IMR-90 (cell line): ENCODE data around the gene CACNA2D1. TPM values are rescaled to one million over a fixed set of nuclear protein-coding genes. Genes with fewer than 3 reads are reported as not detected.

Source experiments
- ATAC-seq: fragments of 200-7000 bp; cut with Tn5 transposase; 2 replicates; pipeline ENCODE4 v1.9.1; 2020; ENCODE audit warnings: low read depth, mild to moderate bottlenecking, moderate library complexity
- BruUV-seq: library from RNA; stranded (reverse); fragments of 400-500 nt; replicated peaks from 2 replicates; lab custom pipeline; 2021; lab: Mats Ljungman, UMichigan
- CTCF ChIA-PET: fragments of 300-600 bp; formaldehyde crosslinking; extraction: SDS; loops from one replicate; lab custom pipeline; 2021; ENCODE audit warnings: antibody characterized with exemption; lab: Yijun Ruan, JAX
- POLR2A ChIA-PET: fragments of 300-600 bp; sonication (Branson Sonifier 250); formaldehyde crosslinking; loops from one replicate; lab custom pipeline; 2022; ENCODE audit warnings: antibody characterized with exemption; ENCODE audit not compliant: unreplicated experiment; lab: Charles Lee
- DNase-seq: peaks from one replicate; pipeline ENCODE4 v3.0.0; 2013
- H2AFZ ChIP-seq: replicated peaks from 2 replicates; pipeline ENCODE3; 2013; ENCODE audit warnings: low read length, mild to moderate bottlenecking; ENCODE audit not compliant: poor library complexity
- H2AK5ac ChIP-seq: 2 replicates; pipeline ENCODE4 v1.6.1; 2013; ENCODE audit warnings: low read depth, low read length, inconsistent platforms
- H2AK9ac ChIP-seq: replicated peaks from 2 replicates; pipeline ENCODE3; 2013; ENCODE audit warnings: mild to moderate bottlenecking, low read depth, low read length, moderate library complexity; ENCODE audit not compliant: poor library complexity
- H2BK120ac ChIP-seq: 2 replicates; pipeline ENCODE4 v1.6.1; 2013; ENCODE audit warnings: low read depth, low read length, inconsistent platforms
- H2BK15ac ChIP-seq: 3 replicates; pipeline ENCODE4 v1.6.1; 2013; ENCODE audit warnings: low read depth, low read length, inconsistent platforms
- H2BK20ac ChIP-seq: 2 replicates; pipeline ENCODE4 v1.6.1; 2013; ENCODE audit warnings: low read depth, mild to moderate bottlenecking, inconsistent platforms, low read length, moderate library complexity
- H2BK5ac ChIP-seq: 2 replicates; pipeline ENCODE4 v1.6.1; 2013; ENCODE audit warnings: mild to moderate bottlenecking, low read depth, low read length, inconsistent platforms; ENCODE audit not compliant: poor library complexity, severe bottlenecking
- H3K14ac ChIP-seq: replicated peaks from 2 replicates; pipeline ENCODE4 v1.6.1; 2013; ENCODE audit warnings: low read depth, low read length, inconsistent platforms
- H3K18ac ChIP-seq: 2 replicates; pipeline ENCODE4 v1.6.1; 2013; ENCODE audit warnings: low read depth, low read length, control low read depth
- H3K23ac ChIP-seq: 2 replicates; pipeline ENCODE4 v1.6.1; 2013; ENCODE audit warnings: low read depth, low read length, inconsistent platforms
- H3K27ac ChIP-seq: 2 replicates; pipeline ENCODE4 v1.5.1; 2013; ENCODE audit warnings: mild to moderate bottlenecking, control low read depth, low read length; ENCODE audit not compliant: insufficient read depth
- H3K27me3 ChIP-seq: 2 replicates; pipeline ENCODE4 v1.6.1; 2013; ENCODE audit warnings: low read length; ENCODE audit not compliant: control insufficient read depth, insufficient read depth
- H3K36me3 ChIP-seq: 2 replicates; pipeline ENCODE4 v1.6.1; 2013; ENCODE audit warnings: low read length, mixed read lengths; ENCODE audit not compliant: control insufficient read depth, insufficient read depth
- H3K4ac ChIP-seq: 2 replicates; pipeline ENCODE4 v1.6.1; 2013; ENCODE audit warnings: low read depth, low read length, inconsistent platforms
- H3K4me1 ChIP-seq: 2 replicates; pipeline ENCODE4 v1.6.1; 2013; ENCODE audit warnings: low read length, mixed read lengths; ENCODE audit not compliant: control insufficient read depth, insufficient read depth
- H3K4me2 ChIP-seq: 2 replicates; pipeline ENCODE4 v1.6.1; 2013; ENCODE audit warnings: low read depth, mild to moderate bottlenecking, control low read depth, low read length, moderate library complexity
- H3K4me3 ChIP-seq: 2 replicates; pipeline ENCODE4 v1.5.1; 2013; ENCODE audit warnings: low read depth, mild to moderate bottlenecking, control low read depth, low read length, moderate library complexity; ENCODE audit not compliant: insufficient read depth
- H3K56ac ChIP-seq: 2 replicates; pipeline ENCODE4 v1.6.1; 2013; ENCODE audit warnings: low read length, inconsistent platforms; ENCODE audit not compliant: insufficient read depth; ENCODE audit errors: extremely low read depth
- H3K79me1 ChIP-seq, 2 experiments: 2 replicates each; pipeline ENCODE4 v1.6.1; 2013; ENCODE audit warnings: low read length in 2 of 2, inconsistent platforms in 1 of 2, low read depth in 1 of 2
- H3K9ac ChIP-seq: 2 replicates; pipeline ENCODE4 v1.6.1; 2013; ENCODE audit warnings: low read depth, low read length, control low read depth
- H3K9me1 ChIP-seq: 2 replicates; pipeline ENCODE4 v1.6.1; 2013; ENCODE audit warnings: low read length, inconsistent platforms; ENCODE audit not compliant: insufficient read depth
- H3K9me3 ChIP-seq: 2 replicates; pipeline ENCODE4 v1.6.1; 2013; ENCODE audit warnings: low read length; ENCODE audit not compliant: control insufficient read depth, insufficient read depth
- H4K20me1 ChIP-seq: 2 replicates; pipeline ENCODE4 v1.6.1; 2013; ENCODE audit warnings: low read length, inconsistent platforms; ENCODE audit not compliant: insufficient read depth
- H4K5ac ChIP-seq: 2 replicates; pipeline ENCODE4 v1.6.1; 2013; ENCODE audit warnings: mild to moderate bottlenecking, low read depth, low read length, control low read depth
- H4K8ac ChIP-seq, 2 experiments: 2 replicates each; pipeline ENCODE4 v1.6.1; 2013; ENCODE audit warnings: low read depth in 2 of 2, low read length in 2 of 2, control low read depth in 1 of 2, inconsistent platforms in 1 of 2
- H4K91ac ChIP-seq: 2 replicates; pipeline ENCODE4 v1.6.1; 2013; ENCODE audit warnings: low read depth, low read length, inconsistent platforms; ENCODE audit not compliant: insufficient read depth
- CEBPB ChIP-seq: IDR thresholded peaks from 2 replicates; pipeline ENCODE4 v1.6.1; 2012; ENCODE audit warnings: low read depth, low read length, improper control_type of control experiment
- CHD1 ChIP-seq: IDR thresholded peaks from 2 replicates; pipeline ENCODE4 v1.6.1; 2012; ENCODE audit warnings: low read depth, low read length, improper control_type of control experiment
- ELK1 ChIP-seq: fragments of 150-350 bp; IDR thresholded peaks from 2 replicates; pipeline ENCODE4 v1.6.1; 2016; ENCODE audit warnings: low read depth, mild to moderate bottlenecking, low read length, moderate library complexity, borderline replicate concordance
- FOS ChIP-seq: fragments of 150-350 bp; IDR thresholded peaks from 2 replicates; pipeline ENCODE4 v1.6.1; 2016; ENCODE audit warnings: low read depth, low read length
- MAFK ChIP-seq: IDR thresholded peaks from 2 replicates; pipeline ENCODE4 v1.6.1; 2012; ENCODE audit warnings: low read depth, low read length, improper control_type of control experiment
- MAZ ChIP-seq: IDR thresholded peaks from 2 replicates; pipeline ENCODE4 v1.6.1; 2012; ENCODE audit warnings: low read depth, mild to moderate bottlenecking, low read length, improper control_type of control experiment, moderate library complexity, borderline replicate concordance
- MXI1 ChIP-seq: IDR thresholded peaks from 2 replicates; pipeline ENCODE4 v1.6.1; 2012; ENCODE audit warnings: low read depth, mild to moderate bottlenecking, low read length, moderate library complexity, borderline replicate concordance
- NFE2L2 ChIP-seq: fragments of 150-350 bp; IDR thresholded peaks from 2 replicates; pipeline ENCODE4 v1.6.1; 2016; ENCODE audit warnings: low read depth, mild to moderate bottlenecking, low read length
- POLR2A ChIP-seq: IDR thresholded peaks from 2 replicates; pipeline ENCODE4 v1.6.1; 2012; ENCODE audit warnings: mild to moderate bottlenecking, low read depth, low read length
- RCOR1 ChIP-seq: IDR thresholded peaks from 2 replicates; pipeline ENCODE4 v1.6.1; 2012; ENCODE audit warnings: mild to moderate bottlenecking, low read length, improper control_type of control experiment; ENCODE audit not compliant: insufficient replicate concordance
- RFX5 ChIP-seq: IDR thresholded peaks from 2 replicates; pipeline ENCODE4 v1.8.0; 2012; ENCODE audit warnings: low read depth, mild to moderate bottlenecking, low read length, moderate library complexity
- SMC3 ChIP-seq: fragments of 150-350 bp; IDR thresholded peaks from 2 replicates; pipeline ENCODE4 v1.6.1; 2016; ENCODE audit warnings: low read depth, mild to moderate bottlenecking, antibody characterized with exemption, low read length, moderate library complexity
- WGBS, 2 experiments: methylation state at CpG; one replicate each; pipeline versions ENCODE4 v1.1.5 to v1.1.7; 2013; ENCODE audit warnings: missing lambda C conversion rate in 2 of 2; ENCODE audit not compliant: insufficient read length in 1 of 2; ENCODE audit errors: extremely low coverage in 2 of 2; 5-methylcytosine and 5-hydroxymethylcytosine counted together
- dilution Hi-C: fragments of 300-500 bp; cut with HindIII; formaldehyde crosslinking; loops from one replicate; pipeline ENCODE4 v1.14.3; 2018; ENCODE audit warnings: low sequenced_read_pairs; ENCODE audit not compliant: unreplicated experiment
- in situ Hi-C: fragments of 300-500 bp; cut with MboI; formaldehyde crosslinking; loops from 3 replicates; pipeline ENCODE4 v1.14.3; 2019; ENCODE audit warnings: low sequenced_read_pairs, inconsistent platforms, mixed read lengths
- intact Hi-C: fragments of 100-400 bp; cut with micrococcal nuclease; formaldehyde crosslinking; loops from 2 replicates; pipeline ENCODE4 v1.10.0; 2022
- polyA plus RNA-seq, 3 experiments: library from polyadenylated mRNA; depleted of rRNA; stranded (reverse); fragments of >200 nt; gene quantifications; 2 replicates each; pipeline ENCODE4 v1.2.3, GENCODE V29; 2012; ENCODE audit warnings: low replicate concordance in 1 of 3
- total RNA-seq: library from RNA; depleted of rRNA; stranded (reverse); fragments of >200 nt; gene quantifications from 2 replicates; pipeline ENCODE4 v1.2.3, GENCODE V29; 2012
- TF ChIP-seq, protein P1 (sequence below): conservative IDR thresholded peaks from 2 replicates; pipeline ENCODE4 v1.5.1; 2012; ENCODE audit warnings: mild to moderate bottlenecking, low read depth, low read length, improper control_type of control experiment
- TF ChIP-seq, protein P2 (sequence below): fragments of 150-350 bp; IDR thresholded peaks from 2 replicates; pipeline ENCODE4 v1.6.1; 2017; ENCODE audit warnings: mild to moderate bottlenecking, antibody characterized with exemption, low read length, low read depth

The CACNA2D1 gene
- total and polyA plus RNA-seq, 2 of the 4 experiments (the other 2 are of a cell fraction): 5.8 to 21.9 TPM

- Histone ChIP-seq H3K4me2 (peak overlapping the region; percentile 91), H2BK120ac (peak overlapping the region; percentile 21), H3K27me3 (no peaks in the 10 kb centered on the region), H3K56ac (peak overlapping the region; percentile 68), H3K27ac (peak overlapping the region; percentile 68), H4K20me1 (no peaks in the 10 kb centered on the region), H3K4ac (peak overlapping the region; percentile 5), H2BK20ac (no peak overlapping the region), H3K9me1 (peaks cover 3% of the 10 kb centered on the region; the same call in 1 of the 2 replicates), H3K4me1 (peaks cover 2% of the 10 kb centered on the region), H2AK5ac (no peak overlapping the region), H2BK5ac (peak overlapping the region; percentile 22), H2BK15ac (no peak overlapping the region), H3K79me1 (peaks cover 4 to 12% of the 10 kb centered on the region in 2 experiments; a peak in 3 of 4 replicates), H4K5ac (peak overlapping the region; percentile 39; the same call in 1 of the 2 replicates), H3K4me3 (peak overlapping the region; percentile 96), H2AFZ (peak overlapping the region; percentile 96), H3K18ac (0 out of 2 replicates have a peak overlapping the region, but pooled peaks have one; percentile 31), H4K91ac (peak overlapping the region; percentile 44; the same call in 1 of the 2 replicates), H3K36me3 (no peaks in the 10 kb centered on the region), H3K9me3 (no peaks in the 10 kb centered on the region), H3K14ac (no peak overlapping the region; the same call in 1 of the 2 replicates), H3K9ac (peak overlapping the region; percentile 81; the same call in 1 of the 2 replicates), H3K23ac (peak overlapping the region; percentile 21), H4K8ac (peak overlapping the region; percentile 44 to 50; a peak in 1 of 4 replicates), H2AK9ac (peak overlapping the region; percentile 66)
- DNase-seq: no peak
- in situ Hi-C loops (no loop called here), intact Hi-C loops (loop anchor here (2.0 to 5.0 kb wide), 3 partner anchors 128 to 392 kb away; no protein-coding TSS in a partner anchor), dilution Hi-C loops (no loop called here)
- CTCF ChIA-PET: no interaction called here
- 0% methylated on average over 2 of the region's 22 CpGs; no CpG with 5 or more reads in 1 of the 2 experiments for WGBS, 2 experiments
- POLR2A ChIA-PET: no interaction called here
- ATAC-seq: 0 out of 2 replicates have a peak, but pooled peaks have one; percentile 1
- BruUV-seq: no TSS peak
- TF ChIP-seq, protein P1, sequence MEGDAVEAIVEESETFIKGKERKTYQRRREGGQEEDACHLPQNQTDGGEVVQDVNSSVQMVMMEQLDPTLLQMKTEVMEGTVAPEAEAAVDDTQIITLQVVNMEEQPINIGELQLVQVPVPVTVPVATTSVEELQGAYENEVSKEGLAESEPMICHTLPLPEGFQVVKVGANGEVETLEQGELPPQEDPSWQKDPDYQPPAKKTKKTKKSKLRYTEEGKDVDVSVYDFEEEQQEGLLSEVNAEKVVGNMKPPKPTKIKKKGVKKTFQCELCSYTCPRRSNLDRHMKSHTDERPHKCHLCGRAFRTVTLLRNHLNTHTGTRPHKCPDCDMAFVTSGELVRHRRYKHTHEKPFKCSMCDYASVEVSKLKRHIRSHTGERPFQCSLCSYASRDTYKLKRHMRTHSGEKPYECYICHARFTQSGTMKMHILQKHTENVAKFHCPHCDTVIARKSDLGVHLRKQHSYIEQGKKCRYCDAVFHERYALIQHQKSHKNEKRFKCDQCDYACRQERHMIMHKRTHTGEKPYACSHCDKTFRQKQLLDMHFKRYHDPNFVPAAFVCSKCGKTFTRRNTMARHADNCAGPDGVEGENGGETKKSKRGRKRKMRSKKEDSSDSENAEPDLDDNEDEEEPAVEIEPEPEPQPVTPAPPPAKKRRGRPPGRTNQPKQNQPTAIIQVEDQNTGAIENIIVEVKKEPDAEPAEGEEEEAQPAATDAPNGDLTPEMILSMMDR: no peak
- TF ChIP-seq ELK1: no peak
- no peak for TF ChIP-seq RFX5
- TF ChIP-seq CHD1: no peak
- no peak for TF ChIP-seq CEBPB
- TF ChIP-seq, protein P2, sequence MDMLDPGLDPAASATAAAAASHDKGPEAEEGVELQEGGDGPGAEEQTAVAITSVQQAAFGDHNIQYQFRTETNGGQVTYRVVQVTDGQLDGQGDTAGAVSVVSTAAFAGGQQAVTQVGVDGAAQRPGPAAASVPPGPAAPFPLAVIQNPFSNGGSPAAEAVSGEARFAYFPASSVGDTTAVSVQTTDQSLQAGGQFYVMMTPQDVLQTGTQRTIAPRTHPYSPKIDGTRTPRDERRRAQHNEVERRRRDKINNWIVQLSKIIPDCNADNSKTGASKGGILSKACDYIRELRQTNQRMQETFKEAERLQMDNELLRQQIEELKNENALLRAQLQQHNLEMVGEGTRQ: no peak
- TF ChIP-seq NFE2L2: no peak
- TF ChIP-seq MXI1: no peak
- no peak for TF ChIP-seq MAFK
- TF ChIP-seq POLR2A: no peak
- TF ChIP-seq MAZ: no peak
- TF ChIP-seq RCOR1: no peak
- TF ChIP-seq SMC3: no peak
- TF ChIP-seq FOS: no peak
Observed at GRCh38 chr7:82444220-82444909, 788 bp upstream of the CACNA2D1 start.
